Neural progenitor cell (in vitro differentiated cells): ENCODE results near the gene PAPOLB. TPM values are rescaled to one million over a fixed set of nuclear protein-coding genes. Genes with fewer than 3 reads are reported as not detected.

ENCODE experiments used
- DNase-seq: peaks from one replicate; pipeline ENCODE4 v3.0.0-alpha.2; 2016; ENCODE audit warnings: low spot score
- H2AFZ ChIP-seq: fragments of 200-600 bp; sonication (generic); replicated peaks from 2 replicates; pipeline ENCODE4 v1.6.1; 2016; ENCODE audit warnings: antibody characterized with exemption
- H3F3A ChIP-seq: fragments of 200-600 bp; sonication (generic); 2 replicates; pipeline ENCODE4 v1.6.1; 2016; ENCODE audit warnings: antibody characterized with exemption, low read depth
- H3K27ac ChIP-seq: fragments of 200-600 bp; sonication (generic); 2 replicates; pipeline ENCODE4 v1.5.1; 2016; ENCODE audit warnings: mild to moderate bottlenecking
- H3K27me3 ChIP-seq: fragments of 200-600 bp; sonication (generic); 2 replicates; pipeline ENCODE4 v1.6.1; 2016; ENCODE audit warnings: mild to moderate bottlenecking, moderate library complexity
- H3K36me3 ChIP-seq: fragments of 200-600 bp; sonication (generic); 2 replicates; pipeline ENCODE4 v1.5.1; 2016
- H3K4me1 ChIP-seq: fragments of 200-600 bp; sonication (generic); 2 replicates; pipeline ENCODE4 v1.6.1; 2016; ENCODE audit warnings: mixed run types
- H3K4me2 ChIP-seq: fragments of 200-600 bp; sonication (generic); 2 replicates; pipeline ENCODE4 v1.6.1; 2016
- H3K4me3 ChIP-seq: fragments of 200-600 bp; sonication (generic); 2 replicates; pipeline ENCODE4 v1.5.1; 2016
- H3K79me2 ChIP-seq: fragments of 200-600 bp; sonication (generic); 2 replicates; pipeline ENCODE4 v1.6.1; 2016; ENCODE audit warnings: low read depth
- H3K9ac ChIP-seq: fragments of 200-600 bp; sonication (generic); 2 replicates; pipeline ENCODE4 v1.6.1; 2016
- H3K9me3 ChIP-seq: fragments of 200-600 bp; sonication (generic); 2 replicates; pipeline ENCODE4 v1.5.1; 2016; ENCODE audit warnings: low read depth
- H4K20me1 ChIP-seq: fragments of 200-600 bp; sonication (generic); 2 replicates; pipeline ENCODE4 v1.6.1; 2016; ENCODE audit warnings: low read depth
- H3K27ac Mint-ChIP-seq: 3 replicates; pipeline ENCODE4 v1.8.0; 2021; ENCODE audit warnings: mixed read lengths
- H3K27me3 Mint-ChIP-seq: 2 replicates; pipeline ENCODE4 v1.8.0; 2022; ENCODE audit warnings: low read depth, mild to moderate bottlenecking, inconsistent platforms, moderate library complexity, mixed read lengths; ENCODE audit not compliant: insufficient read depth
- H3K36me3 Mint-ChIP-seq: 3 replicates; pipeline ENCODE4 v1.8.0; 2021; ENCODE audit warnings: mixed read lengths
- H3K4me1 Mint-ChIP-seq: 3 replicates; pipeline ENCODE4 v1.8.0; 2021; ENCODE audit warnings: mixed read lengths
- H3K4me3 Mint-ChIP-seq: 3 replicates; pipeline ENCODE4 v1.8.0; 2021; ENCODE audit warnings: mild to moderate bottlenecking, moderate library complexity, mixed read lengths
- H3K9me3 Mint-ChIP-seq: 3 replicates; pipeline ENCODE4 v1.8.0; 2020; ENCODE audit warnings: mixed read lengths
- EZH2 ChIP-seq: fragments of 200-600 bp; sonication (generic); IDR thresholded peaks from 2 replicates; pipeline ENCODE4 v1.6.1; 2017; ENCODE audit warnings: antibody characterized with exemption, mild to moderate bottlenecking, moderate library complexity
- EZH2phosphoT487 ChIP-seq: fragments of 200-600 bp; sonication (generic); IDR thresholded peaks from 2 replicates; pipeline ENCODE4 v1.6.1; 2017; ENCODE audit warnings: antibody characterized with exemption
- total RNA-seq: library from RNA; depleted of rRNA; stranded (reverse); fragments of >200 nt; gene quantifications from 2 replicates; pipeline ENCODE4 v1.2.3, GENCODE V29; 2015; ENCODE audit warnings: low replicate concordance
- TF ChIP-seq, protein P1 (sequence below): fragments of 200-600 bp; sonication (generic); IDR thresholded peaks from 2 replicates; pipeline ENCODE4 v1.5.1; 2017; ENCODE audit warnings: antibody characterized with exemption, mild to moderate bottlenecking

PAPOLB gene
- total RNA-seq, 1 donor from 2014 or later: not detected

GRCh38 chr7:4837041-4837802 lies 24.6 kb downstream of the PAPOLB start:
- Mint-ChIP-seq H3K4me3 (peak overlapping the region; percentile 8), H3K4me1 (peaks cover 18% of the 10 kb centered on the region), H3K9me3 (no peaks in the 10 kb centered on the region), H3K36me3 (peaks cover 3% of the 10 kb centered on the region), H3K27ac (peak overlapping the region; percentile 9), H3K27me3 (peaks cover 6% of the 10 kb centered on the region)
- Histone ChIP-seq H4K20me1 (no peaks in the 10 kb centered on the region), H3K27me3 (no peaks in the 10 kb centered on the region), H3K9me3 (no peaks in the 10 kb centered on the region), H2AFZ (no peak overlapping the region), H3K4me1 (peaks cover 15% of the 10 kb centered on the region), H3K4me2 (peak overlapping the region; percentile 54), H3F3A (peaks cover 12% of the 10 kb centered on the region), H3K9ac (no peak overlapping the region), H3K79me2 (no peaks in the 10 kb centered on the region), H3K27ac (no peak overlapping the region), H3K4me3 (no peak overlapping the region), H3K36me3 (no peaks in the 10 kb centered on the region)
- DNase-seq: no peak
- TF ChIP-seq, protein P1, sequence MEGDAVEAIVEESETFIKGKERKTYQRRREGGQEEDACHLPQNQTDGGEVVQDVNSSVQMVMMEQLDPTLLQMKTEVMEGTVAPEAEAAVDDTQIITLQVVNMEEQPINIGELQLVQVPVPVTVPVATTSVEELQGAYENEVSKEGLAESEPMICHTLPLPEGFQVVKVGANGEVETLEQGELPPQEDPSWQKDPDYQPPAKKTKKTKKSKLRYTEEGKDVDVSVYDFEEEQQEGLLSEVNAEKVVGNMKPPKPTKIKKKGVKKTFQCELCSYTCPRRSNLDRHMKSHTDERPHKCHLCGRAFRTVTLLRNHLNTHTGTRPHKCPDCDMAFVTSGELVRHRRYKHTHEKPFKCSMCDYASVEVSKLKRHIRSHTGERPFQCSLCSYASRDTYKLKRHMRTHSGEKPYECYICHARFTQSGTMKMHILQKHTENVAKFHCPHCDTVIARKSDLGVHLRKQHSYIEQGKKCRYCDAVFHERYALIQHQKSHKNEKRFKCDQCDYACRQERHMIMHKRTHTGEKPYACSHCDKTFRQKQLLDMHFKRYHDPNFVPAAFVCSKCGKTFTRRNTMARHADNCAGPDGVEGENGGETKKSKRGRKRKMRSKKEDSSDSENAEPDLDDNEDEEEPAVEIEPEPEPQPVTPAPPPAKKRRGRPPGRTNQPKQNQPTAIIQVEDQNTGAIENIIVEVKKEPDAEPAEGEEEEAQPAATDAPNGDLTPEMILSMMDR: no peak
- TF ChIP-seq EZH2 (no peak), EZH2phosphoT487 (no peak)

GRCh38 chr7:4836206-4836661 lies 25.6 kb downstream of the PAPOLB start:
- Histone ChIP-seq H3K36me3 (no peaks in the 10 kb centered on the region), H2AFZ (no peak overlapping the region), H3K9me3 (no peaks in the 10 kb centered on the region), H4K20me1 (no peaks in the 10 kb centered on the region), H3K4me3 (no peak overlapping the region), H3K27me3 (no peaks in the 10 kb centered on the region), H3F3A (peaks cover 12% of the 10 kb centered on the region), H3K9ac (no peak overlapping the region), H3K27ac (no peak overlapping the region), H3K4me1 (peaks cover 15% of the 10 kb centered on the region), H3K79me2 (no peaks in the 10 kb centered on the region), H3K4me2 (no peak overlapping the region)
- H3K9me3 Mint-ChIP-seq: no peaks in the 10 kb centered on the region
- no peak for DNase-seq
- H3K4me1 Mint-ChIP-seq: peaks cover 18% of the 10 kb centered on the region
- H3K4me3 Mint-ChIP-seq: no peak overlapping the region
- peaks cover 7% of the 10 kb centered on the region for H3K27me3 Mint-ChIP-seq
- peaks cover 5% of the 10 kb centered on the region for H3K36me3 Mint-ChIP-seq
- no peak overlapping the region for H3K27ac Mint-ChIP-seq
- TF ChIP-seq EZH2 (no peak), EZH2phosphoT487 (no peak)
- TF ChIP-seq, protein P1: no peak

DNA sequence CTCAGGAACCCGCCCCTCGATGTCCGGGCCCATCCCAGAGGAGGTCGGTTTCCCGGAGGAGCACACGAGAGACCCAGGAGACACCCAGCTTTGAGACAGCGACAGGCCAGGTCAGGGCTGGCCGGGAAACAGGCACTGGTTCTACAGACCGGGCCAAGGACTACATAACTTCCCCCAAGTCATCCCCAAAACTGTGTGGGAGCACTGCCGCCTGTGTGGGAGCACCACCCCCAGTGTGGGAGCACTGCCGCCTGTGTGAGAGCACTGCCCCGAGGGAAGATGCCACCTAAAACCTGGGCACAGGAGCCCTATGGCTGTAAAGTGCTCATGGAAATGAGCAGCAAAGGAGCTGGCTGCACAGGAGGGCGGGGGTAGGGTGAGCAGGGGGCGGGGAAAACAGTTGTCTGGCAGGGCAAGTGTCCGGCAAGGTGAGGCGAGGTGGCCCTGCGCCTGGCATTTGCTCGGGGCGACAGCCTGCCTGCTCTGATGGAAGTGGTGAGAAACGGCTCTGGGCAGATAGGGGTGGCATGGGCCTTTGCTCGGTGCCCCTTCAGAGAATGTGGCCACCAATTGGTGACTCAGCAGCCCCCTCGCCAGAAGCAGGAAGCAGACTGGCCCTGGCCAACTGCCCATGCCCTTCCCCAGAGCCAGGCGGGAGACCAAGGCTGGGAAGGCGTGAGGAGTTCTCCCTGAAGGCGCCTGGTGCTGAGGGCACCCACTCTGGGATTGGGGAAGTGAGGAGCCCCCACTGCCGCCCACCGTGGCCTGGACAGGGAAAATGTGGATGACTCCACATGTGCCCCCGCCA lies 26.2 kb downstream of the PAPOLB start:
- no peak overlapping the region for H3K9ac ChIP-seq
- TF ChIP-seq, protein P1: no peak
- TF ChIP-seq EZH2phosphoT487: no peak
- TF ChIP-seq EZH2: no peak
- peaks cover 15% of the 10 kb centered on the region for H3K4me1 ChIP-seq
- no peaks in the 10 kb centered on the region for H3K9me3 Mint-ChIP-seq
- no peaks in the 10 kb centered on the region for H3K27me3 ChIP-seq
- H2AFZ ChIP-seq: no peak overlapping the region
- peaks cover 7% of the 10 kb centered on the region for H3K36me3 Mint-ChIP-seq
- peaks cover 7% of the 10 kb centered on the region for H3K27me3 Mint-ChIP-seq
- H3K4me2 ChIP-seq: no peak overlapping the region
- H3K36me3 ChIP-seq: no peaks in the 10 kb centered on the region
- no peaks in the 10 kb centered on the region for H3K79me2 ChIP-seq
- peaks cover 18% of the 10 kb centered on the region for H3K4me1 Mint-ChIP-seq
- no peaks in the 10 kb centered on the region for H3K9me3 ChIP-seq
- no peak overlapping the region for H3K27ac Mint-ChIP-seq
- no peak overlapping the region for H3K27ac ChIP-seq
- no peak overlapping the region for H3K4me3 Mint-ChIP-seq
- no peaks in the 10 kb centered on the region for H4K20me1 ChIP-seq
- peaks cover 12% of the 10 kb centered on the region for H3F3A ChIP-seq
- no peak for DNase-seq
- no peak overlapping the region for H3K4me3 ChIP-seq
